Fibroblast of pulmonary artery (primary cell): ENCODE data around the gene LAMB2.

Experiments
- DNase-seq: peaks from one replicate; pipeline ENCODE4 v3.0.0-alpha.2; 2010; ENCODE audit warnings: low read depth
- H3K4me3 ChIP-seq: replicated peaks from 2 replicates; pipeline ENCODE4 v1.5.1; 2011; ENCODE audit warnings: low read depth, mild to moderate bottlenecking, control low read depth, low read length, moderate library complexity
- TF ChIP-seq, protein P1 (sequence below): IDR thresholded peaks from 2 replicates; pipeline ENCODE4 v1.5.1; 2011; ENCODE audit warnings: mild to moderate bottlenecking, control low read depth, low read length, inconsistent platforms; ENCODE audit errors: missing control alignments

Gene LAMB2

DNA sequence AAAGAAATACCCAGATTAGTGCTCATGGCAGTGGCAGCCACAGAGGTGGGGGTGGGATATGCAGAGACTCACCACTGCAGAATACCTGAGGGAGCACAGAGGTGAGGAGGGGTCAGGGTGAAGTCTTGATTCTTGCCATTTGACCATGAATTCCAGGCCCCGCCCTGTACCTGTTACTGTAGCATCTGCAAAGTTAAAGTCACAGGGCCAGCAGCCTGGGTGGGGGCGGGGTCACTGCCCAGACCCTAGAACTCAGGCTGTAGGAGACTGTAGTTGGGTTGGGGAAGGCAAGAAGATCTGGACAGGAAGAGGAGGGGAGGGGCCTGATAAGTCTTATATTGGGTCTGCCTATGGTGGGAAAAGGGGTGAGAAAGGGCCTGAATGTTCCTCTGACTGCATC is 18.8 kb upstream of the LAMB2 start:
- TF ChIP-seq, protein P1, sequence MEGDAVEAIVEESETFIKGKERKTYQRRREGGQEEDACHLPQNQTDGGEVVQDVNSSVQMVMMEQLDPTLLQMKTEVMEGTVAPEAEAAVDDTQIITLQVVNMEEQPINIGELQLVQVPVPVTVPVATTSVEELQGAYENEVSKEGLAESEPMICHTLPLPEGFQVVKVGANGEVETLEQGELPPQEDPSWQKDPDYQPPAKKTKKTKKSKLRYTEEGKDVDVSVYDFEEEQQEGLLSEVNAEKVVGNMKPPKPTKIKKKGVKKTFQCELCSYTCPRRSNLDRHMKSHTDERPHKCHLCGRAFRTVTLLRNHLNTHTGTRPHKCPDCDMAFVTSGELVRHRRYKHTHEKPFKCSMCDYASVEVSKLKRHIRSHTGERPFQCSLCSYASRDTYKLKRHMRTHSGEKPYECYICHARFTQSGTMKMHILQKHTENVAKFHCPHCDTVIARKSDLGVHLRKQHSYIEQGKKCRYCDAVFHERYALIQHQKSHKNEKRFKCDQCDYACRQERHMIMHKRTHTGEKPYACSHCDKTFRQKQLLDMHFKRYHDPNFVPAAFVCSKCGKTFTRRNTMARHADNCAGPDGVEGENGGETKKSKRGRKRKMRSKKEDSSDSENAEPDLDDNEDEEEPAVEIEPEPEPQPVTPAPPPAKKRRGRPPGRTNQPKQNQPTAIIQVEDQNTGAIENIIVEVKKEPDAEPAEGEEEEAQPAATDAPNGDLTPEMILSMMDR: no peak
- no peak for DNase-seq
- no peak overlapping the region for H3K4me3 ChIP-seq

DNA sequence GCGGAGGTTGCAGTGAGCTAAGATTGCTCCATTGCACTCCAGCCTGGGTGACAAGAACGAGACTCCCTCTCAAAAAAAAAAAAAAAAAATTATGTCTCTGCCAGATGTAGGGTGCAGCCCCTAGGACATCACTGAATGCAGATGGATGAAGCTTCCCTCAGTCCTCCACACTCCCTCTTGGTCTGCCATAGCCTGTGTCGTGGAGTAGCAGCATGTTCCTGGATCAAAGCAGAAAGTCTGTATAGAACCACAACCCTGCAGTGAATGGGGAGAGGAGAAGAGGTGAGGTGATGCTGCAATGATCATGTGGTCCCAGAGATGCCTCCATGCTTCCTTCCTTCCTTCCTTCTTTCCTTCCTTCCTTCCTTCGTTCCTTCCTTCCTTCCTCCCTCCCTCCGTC is 15.3 kb upstream of the LAMB2 start:
- TF ChIP-seq, protein P1: no peak
- no peak overlapping the region for H3K4me3 ChIP-seq
- no peak for DNase-seq

DNA sequence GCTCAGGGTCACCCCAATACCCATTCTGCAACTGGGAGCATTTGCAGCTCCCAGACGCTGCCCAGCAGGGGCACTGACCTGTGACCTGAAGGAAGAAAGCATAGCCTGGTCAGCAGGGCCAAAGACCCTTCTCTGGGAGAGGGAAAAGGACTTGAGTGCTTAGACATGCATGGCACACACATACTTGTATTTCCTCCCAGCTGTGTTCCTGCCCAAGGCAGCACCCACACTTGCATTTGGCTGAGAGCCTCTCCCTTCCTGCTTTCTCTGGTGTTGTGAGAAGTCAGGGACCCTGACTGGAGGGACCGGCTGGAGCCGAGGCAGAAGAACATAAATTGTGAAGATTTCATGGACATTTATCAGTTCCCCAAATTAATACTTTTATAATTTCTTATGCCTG is 7.2 kb upstream of the LAMB2 start:
- TF ChIP-seq, protein P1: no peak
- no peak overlapping the region for H3K4me3 ChIP-seq
- no peak for DNase-seq

DNA sequence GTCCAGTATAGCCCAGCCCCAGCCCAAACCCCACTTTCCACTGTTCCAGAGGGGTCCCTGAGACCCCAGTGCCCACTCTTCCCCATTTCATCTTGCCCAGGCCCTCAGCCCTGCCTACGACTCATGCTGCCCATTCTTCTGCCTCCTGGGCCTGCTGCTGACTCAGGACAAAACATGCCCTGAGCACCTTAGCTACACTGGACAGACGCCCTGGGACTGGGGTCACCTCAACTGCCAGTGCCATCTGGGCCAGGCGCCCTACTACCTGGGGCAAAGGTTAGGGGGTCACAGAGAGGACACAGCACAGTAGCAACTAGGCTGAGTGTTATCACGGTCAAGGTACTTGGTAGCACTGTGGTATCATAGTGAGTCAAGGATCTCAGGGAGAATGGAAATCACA is 2.6 kb upstream of the LAMB2 start:
- no peak for DNase-seq
- H3K4me3 ChIP-seq: no peak overlapping the region
- TF ChIP-seq, protein P1: no peak

DNA sequence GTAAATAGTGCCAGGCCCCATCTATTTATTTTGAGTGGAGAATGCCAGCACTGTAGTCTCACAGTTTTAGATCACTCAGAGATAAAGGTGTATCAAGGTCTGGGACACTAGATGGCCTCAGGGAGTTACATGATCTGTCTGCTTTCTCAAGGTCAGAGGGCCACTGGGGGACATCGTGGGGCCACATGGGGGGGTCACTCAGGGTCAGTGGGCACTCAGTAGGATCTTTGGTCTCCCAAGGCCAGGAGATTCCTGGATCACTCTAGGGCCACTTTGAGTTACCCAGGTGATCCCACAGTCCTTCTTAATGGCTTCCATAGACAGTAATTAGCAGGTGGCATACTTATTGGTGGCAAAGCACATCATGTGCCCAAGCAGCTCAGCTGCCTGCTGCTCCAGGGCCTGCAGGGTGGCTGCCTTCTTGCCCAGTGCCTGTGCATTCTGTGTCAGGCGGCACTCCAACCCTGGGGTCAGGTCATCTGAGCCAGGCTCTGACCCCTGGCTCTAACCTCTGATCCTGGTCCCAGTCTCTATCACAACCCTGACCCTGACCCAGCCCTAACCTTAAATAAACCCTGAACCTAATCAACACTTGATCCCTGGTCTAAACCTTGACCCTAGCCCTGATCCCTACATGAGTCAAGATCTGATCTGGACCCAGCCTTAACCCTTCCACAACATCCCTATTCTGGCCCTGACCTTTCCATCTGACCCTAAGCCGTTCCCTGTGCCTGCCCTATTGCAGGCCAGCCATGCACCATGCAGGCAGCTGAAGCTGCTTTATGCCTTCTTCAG is 1.8 kb upstream of the LAMB2 start:
- TF ChIP-seq, protein P1: no peak
- DNase-seq: no peak
- no peak overlapping the region for H3K4me3 ChIP-seq

DNA sequence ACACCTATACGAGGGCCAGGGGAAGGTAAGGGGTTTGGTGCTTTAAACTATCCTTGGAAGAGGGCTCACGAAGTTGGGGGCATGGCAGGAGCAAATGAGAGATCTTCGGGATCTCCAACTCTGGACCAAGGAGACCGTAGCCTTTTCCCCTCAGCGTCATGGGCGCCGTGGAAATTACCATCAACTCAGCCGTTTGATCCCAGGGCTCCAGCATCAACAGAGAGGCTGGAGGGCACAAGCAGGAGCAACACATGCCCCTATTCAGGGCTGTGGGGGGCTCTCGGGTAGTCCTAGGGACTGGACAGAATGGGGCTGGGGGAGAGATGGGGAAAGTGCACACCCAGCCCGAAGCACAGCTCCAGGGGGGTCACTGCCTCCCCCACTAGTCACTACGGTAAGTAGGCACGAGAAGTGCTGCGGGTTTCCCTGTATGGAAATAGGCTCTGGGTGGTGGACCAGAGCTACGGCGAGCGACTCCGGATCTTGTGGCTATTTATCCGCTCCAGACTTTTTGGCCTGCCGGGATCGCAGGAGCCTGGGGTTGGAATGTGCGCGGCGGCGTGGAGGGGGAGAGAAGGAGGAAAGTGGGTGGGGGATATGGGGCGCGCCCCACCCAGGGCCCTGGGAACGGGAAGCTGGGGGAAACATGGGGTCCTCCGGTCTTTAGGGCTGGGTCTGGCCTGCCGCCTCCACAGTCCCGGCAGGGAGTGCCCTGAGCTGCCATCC is 539 bp upstream of the LAMB2 start:
- peak overlapping the region; percentile 93 for H3K4me3 ChIP-seq
- TF ChIP-seq, protein P1: no peak
- DNase-seq: peak; percentile 91

DNA sequence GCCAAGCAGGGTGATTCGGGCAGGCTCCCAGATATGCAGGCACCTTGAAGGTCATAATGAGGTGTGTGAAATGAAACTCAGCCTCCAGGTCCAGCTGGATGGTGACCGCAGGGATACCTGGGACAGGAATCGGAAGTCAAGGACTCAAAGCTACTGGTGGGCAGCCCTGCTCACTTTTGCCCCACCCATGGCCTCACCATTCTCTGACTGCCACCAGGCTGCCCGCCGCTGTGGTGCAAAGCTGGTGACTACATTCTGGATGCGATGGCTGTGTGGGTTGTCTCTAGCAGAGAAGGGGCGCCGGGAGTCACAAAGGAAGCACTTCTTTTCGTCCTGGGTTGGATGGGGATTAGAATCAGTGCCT is 795 bp downstream of the LAMB2 start:
- peak overlapping the region; percentile 93 for H3K4me3 ChIP-seq
- no peak for DNase-seq
- TF ChIP-seq, protein P1: no peak
